GM18511 (cell line): ENCODE measurements around the gene PTPN1.

Source experiments
- ATAC-seq: cut with Tn5 transposase; IDR thresholded peaks from one replicate; pipeline ENCODE4 v1.9.1; 2021; ENCODE audit warnings: mild to moderate bottlenecking, moderate library complexity; ENCODE audit not compliant: unreplicated experiment

The PTPN1 gene

DNA sequence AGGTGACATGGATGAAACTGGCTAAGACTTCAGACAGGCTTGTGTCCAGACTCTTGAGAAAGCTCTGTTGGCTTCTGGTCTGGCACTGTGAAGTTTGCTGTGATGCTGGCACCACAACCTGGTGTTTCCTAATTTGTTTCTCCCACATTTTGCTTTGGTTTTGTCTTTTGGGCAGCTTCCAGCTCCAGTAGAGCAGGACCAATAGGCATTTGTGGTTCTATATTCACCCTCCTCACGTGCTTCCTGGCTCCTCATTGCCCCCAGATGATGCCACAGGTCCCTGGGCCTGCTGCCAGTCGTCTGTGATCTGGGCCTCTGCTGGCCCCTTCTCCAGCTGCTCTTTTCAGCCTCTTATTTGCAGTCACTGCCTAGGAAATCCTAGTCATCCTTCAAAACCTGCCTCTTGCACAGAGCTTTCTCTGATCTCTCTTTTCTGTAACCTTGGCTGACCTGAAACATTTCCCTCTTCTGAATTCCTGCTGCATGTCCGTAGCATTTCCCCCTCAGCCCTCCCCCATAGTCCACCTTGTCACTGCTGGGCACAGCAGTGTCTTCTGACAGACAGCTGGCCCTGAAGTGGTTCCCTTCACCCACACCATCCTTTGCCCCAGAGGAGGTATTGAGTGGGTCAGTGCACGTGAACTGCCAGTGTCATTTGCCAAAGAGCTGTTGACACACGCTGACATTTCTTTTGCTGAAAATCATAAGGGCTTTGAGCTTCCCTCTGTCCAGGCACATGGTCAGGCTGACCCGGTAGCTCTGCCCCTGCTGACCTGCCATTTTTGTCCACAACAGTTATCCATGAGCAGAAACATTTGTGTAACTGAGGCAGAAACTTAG lies 63.0 kb downstream of the PTPN1 start:
- ATAC-seq: no peak

DNA sequence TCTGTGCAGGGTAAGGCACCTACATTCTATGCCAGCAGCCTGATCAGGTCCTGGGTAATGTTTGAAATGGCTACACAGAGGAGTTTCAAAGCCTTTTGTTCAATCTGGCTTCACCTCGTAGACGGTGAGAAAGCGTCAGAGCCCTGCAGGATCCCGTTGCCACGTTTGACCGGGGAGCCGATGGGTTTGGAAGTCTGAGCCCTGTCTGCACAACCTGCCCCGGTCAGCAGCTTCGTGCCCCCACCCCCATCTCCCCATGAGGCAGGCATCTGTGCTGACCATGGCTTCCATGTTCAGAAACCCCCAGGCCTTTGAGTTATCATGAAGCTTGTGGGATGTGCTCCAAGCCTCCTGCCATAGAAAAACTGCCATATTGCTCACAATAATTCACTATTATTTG lies 63.9 kb downstream of the PTPN1 start:
- no peak for ATAC-seq

DNA sequence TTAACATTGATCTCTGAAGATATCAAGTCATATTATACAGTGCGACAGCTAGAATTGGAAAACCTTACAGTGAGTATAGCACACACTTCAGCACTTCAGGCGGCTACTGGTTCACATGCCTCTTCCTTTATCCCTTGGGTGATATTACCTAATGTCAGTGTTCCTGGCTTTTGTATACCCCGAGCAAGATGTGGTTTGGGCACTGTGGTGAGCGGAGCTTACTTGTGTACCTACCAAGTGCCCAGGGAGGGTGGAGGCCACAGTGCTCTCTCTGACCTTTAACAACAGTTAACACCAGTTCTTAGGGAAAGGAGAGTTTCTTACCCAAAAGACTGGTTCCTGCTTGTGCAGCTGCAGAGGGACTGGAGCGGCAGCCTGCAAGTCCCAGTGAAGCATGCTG lies 64.4 kb downstream of the PTPN1 start:
- ATAC-seq: no peak

DNA sequence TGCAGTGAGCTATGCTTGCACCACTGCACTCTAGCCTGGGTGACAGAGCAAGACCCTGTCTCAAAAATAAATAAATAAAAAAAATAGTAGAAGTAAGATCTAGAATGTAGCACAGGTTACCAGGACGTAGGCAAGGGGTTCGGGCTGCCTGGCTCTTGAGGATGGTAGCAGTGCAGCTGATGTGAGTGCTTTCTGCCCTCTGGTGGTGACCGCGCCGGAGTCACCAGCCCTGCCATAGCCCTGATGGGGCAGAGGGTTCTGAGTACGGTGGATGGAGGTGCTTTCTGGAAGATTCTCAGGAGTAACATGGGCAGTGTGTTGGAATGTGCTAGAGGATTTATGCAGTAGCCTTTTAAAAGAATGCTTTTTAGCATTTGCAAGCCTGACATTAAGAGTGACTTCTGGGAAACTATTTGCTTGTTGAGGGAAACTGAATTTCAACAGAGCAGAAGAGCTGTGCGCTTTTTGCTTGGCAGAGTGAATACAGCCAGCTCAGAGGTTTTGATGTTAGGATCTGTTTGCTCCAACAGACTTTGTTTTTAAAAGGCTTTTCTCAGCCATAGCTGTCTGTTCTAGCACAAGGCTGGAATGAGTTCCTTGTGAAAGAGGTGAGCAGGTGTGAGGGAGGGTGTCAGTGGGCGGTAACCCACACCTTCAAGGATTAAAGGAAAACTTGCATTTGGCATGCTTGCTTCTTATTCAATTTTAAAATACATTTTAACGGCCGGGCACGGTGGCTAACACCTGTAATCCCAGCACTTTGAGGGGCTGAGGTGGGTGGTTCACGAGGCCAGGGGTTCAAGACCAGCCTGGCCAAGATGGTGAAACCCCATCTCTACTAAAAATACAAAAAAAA lies 65.9 kb downstream of the PTPN1 start:
- no peak for ATAC-seq

DNA sequence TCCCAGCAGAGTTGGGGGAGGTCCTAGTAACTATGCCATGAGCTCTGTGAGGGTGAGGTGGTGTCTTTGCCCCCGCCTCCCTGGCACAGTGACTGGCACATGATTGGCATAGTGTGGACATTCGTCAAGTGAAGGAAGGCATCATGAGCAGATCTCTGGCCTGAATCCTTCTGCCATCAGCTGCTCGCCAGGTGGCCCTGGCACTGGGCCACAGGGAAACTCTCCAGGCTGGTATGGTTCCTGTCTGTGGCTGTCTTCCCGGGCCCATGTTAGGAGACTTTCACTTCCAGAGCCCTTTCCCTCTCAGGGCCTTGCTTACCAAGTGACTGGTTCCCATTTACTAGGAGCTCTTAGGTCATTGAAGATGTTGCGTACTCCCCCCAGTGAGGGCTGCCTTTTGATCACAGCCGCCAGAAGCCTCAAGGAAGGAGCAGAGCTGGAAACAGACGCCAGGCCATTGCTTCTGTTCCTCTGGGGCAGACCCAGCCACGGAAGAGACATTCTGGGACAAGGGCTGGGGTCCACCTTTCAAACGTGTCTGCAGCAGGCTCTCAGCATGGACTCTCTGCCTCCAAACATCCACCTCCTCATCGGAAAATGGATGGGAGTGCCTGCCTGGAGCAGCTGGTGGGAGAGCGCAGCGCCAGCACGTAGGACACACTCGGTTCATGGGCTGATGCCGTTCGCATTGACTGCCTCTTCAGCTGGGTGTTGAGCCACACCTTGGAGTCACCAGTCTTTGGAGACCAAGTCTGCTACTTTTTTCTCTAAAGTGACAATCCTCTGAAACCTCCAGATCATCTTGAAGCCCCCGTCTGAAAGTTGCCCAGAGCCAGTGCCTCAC lies 67.2 kb downstream of the PTPN1 start:
- no peak for ATAC-seq

DNA sequence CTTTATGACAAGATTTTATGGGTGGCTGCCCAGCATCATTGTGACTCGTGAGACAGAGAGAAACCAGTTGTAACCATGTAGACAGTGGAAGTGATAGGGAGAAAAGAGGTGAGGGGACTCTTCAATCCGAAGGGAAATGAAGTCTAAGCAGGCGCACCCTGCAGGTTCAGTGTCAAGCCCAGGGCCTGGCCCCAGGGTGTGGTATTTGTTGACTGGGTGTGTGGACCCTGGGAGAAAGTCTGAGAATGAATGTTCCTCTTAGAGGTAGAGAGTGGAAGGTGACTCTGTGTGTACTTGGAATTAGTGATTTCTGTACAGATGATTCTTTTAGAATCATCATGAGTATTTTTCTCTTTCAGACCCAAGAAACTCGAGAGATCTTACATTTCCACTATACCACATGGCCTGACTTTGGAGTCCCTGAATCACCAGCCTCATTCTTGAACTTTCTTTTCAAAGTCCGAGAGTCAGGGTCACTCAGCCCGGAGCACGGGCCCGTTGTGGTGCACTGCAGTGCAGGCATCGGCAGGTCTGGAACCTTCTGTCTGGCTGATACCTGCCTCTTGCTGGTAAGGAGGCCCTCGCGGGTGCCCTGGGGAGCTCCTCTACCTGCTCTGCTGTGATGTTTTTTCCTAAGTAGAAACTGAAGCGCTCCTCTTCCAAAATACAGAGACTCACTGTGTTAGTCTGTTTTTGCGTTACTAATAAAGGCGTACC lies 68.0 kb downstream of the PTPN1 start:
- ATAC-seq: no peak

DNA sequence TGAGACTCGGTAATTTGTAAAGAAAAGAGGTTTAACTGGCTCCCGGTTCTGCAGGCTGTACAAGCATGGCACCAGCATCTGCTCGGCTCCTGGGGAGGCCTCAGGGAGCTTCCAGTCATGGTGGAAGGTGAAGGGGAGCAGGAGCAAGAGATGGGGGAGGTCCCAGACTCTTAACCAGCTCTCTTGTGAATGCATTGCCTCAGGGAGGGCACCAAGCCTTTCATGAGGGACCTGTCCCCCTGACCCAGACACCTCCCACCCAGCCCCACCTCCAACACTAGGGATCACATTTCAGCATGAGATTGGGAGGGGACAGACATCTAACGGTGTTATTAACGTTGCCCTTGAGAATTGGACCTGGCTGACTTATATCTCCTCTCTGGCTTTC lies 68.6 kb downstream of the PTPN1 start:
- ATAC-seq: no peak

DNA sequence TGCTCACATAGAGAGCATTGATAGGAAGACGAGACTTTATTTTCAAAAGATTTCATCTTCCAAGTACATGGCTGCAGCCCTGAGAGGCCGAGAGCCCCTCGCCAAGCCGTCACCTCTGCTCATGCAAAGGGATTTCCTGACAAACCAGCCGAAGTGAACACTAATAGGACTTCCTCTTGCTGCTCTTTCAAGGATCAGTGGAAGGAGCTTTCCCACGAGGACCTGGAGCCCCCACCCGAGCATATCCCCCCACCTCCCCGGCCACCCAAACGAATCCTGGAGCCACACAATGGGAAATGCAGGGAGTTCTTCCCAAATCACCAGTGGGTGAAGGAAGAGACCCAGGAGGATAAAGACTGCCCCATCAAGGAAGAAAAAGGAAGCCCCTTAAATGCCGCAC lies 69.3 kb downstream of the PTPN1 start:
- ATAC-seq: no peak

DNA sequence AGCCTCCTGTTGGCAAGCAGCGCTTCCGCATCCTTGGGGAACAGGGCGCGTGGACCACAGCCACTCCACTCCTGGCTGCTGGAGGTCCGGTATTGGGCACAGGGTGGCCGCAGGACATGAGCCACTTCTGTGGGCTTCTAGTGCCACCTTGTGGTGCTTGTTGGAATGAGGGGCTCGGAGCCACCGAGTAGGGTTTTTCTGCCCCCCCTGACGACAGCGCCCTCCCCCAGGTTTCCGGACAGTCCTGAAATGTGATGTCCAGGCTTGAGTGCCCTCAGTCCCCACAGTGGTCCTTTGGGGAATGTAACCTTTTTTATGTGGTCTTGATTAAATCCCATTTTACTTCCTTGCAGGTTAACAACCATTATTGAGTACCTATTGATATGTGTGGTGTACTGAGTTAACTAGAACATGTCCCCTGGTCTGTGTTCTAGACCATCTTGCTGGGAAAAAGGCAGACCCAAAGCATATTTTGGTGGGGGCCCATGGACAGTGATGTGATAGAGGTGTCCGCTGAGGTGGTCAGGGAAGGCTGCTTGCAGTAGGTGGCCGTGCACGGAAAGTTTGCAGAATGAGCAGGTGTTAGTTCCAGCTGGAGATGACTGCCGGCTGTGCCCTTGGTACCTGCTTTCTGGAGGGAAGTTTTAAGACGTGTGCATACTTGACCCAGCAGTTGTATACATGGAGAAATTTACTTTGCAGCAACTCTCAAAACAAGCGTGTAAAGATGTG lies 70.0 kb downstream of the PTPN1 start:
- no peak for ATAC-seq

DNA sequence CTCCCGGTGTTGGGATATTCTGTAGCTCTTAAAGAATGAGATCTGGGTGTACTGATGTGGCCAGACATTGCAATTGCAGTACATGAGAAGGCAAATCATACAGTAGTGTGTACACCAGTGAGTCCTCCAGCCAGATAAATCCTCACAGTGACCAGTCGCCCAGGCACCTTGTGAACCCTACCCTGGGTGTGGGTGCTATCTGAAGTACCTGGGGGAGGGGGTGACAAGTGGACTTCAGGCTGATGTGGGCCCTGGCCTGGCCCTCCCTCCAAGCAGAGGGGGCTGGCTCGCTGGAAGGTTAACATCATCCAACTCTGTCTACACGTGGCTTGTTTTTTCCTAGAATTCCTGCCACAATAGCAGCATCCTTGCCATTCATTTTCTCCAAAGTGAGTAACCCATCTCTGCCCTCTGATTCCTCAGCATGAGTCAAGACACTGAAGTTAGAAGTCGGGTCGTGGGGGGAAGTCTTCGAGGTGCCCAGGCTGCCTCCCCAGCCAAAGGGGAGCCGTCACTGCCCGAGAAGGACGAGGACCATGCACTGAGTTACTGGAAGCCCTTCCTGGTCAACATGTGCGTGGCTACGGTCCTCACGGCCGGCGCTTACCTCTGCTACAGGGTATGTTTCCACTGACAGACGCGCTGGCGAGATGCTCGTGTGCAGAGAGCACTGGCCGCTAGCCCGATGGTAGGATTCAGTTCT lies 70.8 kb downstream of the PTPN1 start:
- ATAC-seq: no peak

DNA sequence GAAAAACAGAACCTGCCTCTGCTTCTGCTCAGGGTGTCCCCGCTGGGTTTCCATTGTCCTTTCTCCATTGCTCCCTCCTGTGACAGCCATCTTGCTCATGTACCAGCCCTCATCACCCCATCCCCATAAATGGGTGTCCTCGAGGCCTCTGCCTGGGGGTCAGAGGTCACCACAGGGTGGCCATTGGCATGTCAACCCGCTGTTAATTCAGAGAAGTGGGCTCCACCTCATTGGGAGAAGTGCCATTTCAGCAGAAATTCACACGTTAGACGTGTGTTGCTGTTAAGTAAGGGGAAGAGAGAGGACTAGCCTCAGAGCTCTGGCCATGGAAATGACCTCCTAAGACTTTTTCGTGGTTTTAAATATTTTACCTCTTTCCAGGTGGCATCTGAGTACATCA lies 71.9 kb downstream of the PTPN1 start:
- ATAC-seq: peak; percentile 26

DNA sequence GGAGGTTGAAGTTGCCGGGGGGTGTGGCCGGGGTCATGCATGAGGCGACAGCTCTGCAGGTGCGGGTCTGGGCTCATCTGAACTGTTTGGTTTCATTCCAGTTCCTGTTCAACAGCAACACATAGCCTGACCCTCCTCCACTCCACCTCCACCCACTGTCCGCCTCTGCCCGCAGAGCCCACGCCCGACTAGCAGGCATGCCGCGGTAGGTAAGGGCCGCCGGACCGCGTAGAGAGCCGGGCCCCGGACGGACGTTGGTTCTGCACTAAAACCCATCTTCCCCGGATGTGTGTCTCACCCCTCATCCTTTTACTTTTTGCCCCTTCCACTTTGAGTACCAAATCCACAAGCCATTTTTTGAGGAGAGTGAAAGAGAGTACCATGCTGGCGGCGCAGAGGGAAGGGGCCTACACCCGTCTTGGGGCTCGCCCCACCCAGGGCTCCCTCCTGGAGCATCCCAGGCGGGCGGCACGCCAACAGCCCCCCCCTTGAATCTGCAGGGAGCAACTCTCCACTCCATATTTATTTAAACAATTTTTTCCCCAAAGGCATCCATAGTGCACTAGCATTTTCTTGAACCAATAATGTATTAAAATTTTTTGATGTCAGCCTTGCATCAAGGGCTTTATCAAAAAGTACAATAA lies 72.5 kb downstream of the PTPN1 start:
- peak; percentile 50 for ATAC-seq

DNA sequence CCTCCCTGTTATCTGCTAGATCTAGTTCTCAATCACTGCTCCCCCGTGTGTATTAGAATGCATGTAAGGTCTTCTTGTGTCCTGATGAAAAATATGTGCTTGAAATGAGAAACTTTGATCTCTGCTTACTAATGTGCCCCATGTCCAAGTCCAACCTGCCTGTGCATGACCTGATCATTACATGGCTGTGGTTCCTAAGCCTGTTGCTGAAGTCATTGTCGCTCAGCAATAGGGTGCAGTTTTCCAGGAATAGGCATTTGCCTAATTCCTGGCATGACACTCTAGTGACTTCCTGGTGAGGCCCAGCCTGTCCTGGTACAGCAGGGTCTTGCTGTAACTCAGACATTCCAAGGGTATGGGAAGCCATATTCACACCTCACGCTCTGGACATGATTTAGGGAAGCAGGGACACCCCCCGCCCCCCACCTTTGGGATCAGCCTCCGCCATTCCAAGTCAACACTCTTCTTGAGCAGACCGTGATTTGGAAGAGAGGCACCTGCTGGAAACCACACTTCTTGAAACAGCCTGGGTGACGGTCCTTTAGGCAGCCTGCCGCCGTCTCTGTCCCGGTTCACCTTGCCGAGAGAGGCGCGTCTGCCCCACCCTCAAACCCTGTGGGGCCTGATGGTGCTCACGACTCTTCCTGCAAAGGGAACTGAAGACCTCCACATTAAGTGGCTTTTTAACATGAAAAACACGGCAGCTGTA lies 73.4 kb downstream of the PTPN1 start:
- no peak for ATAC-seq

DNA sequence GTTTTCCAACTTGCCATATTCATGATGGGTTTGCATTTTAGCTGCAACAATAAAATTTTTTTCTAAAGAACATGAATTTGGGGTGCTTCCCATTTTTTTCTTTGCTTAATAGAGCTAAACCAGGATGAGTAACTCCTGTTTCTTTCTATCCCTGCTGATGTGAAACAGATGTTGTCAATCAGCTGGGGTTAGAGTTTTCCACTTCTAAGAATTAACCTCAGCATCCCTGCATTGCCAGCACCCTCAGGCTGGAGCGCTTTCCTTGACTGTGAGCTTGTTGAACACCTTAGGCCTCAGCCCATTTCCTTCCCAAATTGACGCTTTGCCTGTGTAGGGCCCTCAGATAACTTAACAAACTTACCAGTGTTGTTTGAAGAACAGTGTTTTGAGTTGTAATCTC lies 74.5 kb downstream of the PTPN1 start:
- ATAC-seq: no peak

DNA sequence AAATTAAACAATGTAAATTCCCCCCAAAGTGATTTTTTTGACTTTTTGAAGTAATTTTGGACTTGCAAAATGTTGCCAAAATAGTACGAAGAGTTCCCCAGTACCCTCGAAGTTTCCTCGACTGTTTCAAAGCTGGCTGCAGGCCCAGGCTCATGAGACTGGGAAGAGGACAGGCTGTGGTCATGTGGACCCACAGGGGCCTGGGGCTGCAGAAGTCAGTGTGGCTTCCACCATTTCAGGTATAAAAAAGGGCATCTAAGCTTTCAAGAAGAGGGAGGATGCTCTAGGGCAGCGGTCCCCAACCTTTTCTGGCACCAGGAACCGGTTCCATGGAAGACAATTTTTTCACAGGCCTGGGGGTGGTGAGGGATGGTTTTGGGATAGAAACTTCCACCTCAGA lies 75.0 kb downstream of the PTPN1 start:
- ATAC-seq: no peak

DNA sequence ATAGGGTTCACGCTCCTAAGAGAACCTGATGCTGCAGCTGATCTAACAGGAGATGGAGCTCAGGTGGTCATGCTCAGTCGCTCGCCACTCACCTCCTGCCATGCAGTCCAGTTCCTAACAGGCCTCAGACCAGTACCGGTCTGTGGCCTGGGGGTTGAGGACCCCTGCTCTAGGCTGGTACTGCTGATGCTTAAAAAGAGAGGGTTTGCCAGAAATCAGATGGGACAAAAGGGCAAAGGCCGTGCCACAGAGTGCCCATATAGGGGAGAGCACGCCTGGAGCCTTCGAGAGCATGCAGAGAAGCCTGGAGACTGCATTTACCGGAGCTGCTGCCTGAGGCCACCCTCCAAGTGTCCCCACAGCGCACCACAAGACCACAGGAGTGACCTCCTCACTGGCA lies 75.5 kb downstream of the PTPN1 start:
- no peak for ATAC-seq

DNA sequence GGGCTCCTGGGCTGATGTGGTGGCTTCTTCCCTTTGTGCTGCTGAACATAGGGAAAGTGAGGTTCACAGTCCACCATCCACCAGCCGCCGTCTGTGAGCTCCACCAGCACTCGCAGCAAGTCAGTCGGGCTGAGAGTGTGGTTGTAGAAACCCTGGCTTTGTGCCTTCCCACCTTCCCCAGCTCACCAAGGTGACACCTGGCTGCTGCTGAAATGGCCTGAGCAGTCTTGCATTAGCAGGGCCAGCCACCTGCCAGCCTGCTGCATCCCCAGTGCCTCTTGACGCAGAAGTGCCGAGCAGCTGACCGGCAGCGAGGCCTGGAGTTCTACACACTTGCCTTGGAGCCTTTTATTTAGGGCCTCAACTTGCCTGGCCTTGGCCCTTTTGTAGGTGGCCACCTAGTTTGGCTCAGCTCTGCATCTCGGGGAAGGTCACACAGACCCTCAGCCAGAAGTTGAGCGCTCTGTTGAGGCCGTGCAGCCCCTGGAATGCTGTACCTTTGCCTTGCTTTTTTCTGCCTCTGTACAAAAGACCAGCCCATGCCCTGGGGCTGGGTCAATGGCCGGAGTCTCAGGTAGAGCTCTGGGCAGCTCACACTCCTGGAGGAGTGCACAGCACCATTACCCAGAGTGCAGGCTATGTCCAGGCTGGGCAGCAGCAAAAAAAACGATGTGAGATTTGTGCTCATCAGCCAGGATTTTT lies 76.5 kb downstream of the PTPN1 start:
- no peak for ATAC-seq
